ENCODE measurements around the gene ARHGEF39. TPM values are rescaled to one million over a fixed set of nuclear protein-coding genes. Genes with fewer than 3 reads are reported as not detected.

Gene ARHGEF39
- total and polyA plus RNA-seq, 2 experiments from 2014 or later = 1.8 to 2.1 TPM

GRCh38 chr9:35702696-35703095 lies 37.7 kb upstream of the ARHGEF39 start:
- Histone ChIP-seq H3K9me3 (ENCODE audit: low read depth) (no peaks in the 10 kb centered on the region), H3K79me2 (ENCODE audit: insufficient read depth) (peaks cover 50% of the 10 kb centered on the region), H3K4me3 (no peak overlapping the region), H3K9ac (no peak overlapping the region), H3K27me3 (replicated peaks; ENCODE audit: insufficient read depth) (no peaks in the 10 kb centered on the region), H3K4me1 (ENCODE audit: insufficient read depth) (no peaks in the 10 kb centered on the region), H3K36me3 (ENCODE audit: low read depth) (peaks cover 97% of the 10 kb centered on the region), H3K4me2 (ENCODE audit: unreplicated experiment) (no peak overlapping the region), H4K20me1 (ENCODE audit: insufficient read depth) (no peaks in the 10 kb centered on the region), H2AFZ (no peak overlapping the region), H3K9me2 (ENCODE audit: insufficient read depth) (no peaks in the 10 kb centered on the region), H3K27ac (no peak overlapping the region), H3F3A (ENCODE audit: insufficient read depth) (peaks cover 91% of the 10 kb centered on the region)
- DNase-seq = peak; percentile 21
- no peak for TF ChIP-seq EZH2phosphoT487 (IDR thresholded peaks at IDR 0.05; ENCODE audit: insufficient read depth, low read depth)
- no peak for TF ChIP-seq EZH2 (IDR thresholded peaks at IDR 0.05; ENCODE audit: insufficient read depth, poor library complexity, severe bottlenecking)
- in situ Hi-C loops (cut with MboI) = loop anchor here (25.0 kb wide), 1 partner anchor 90 kb away; the partner anchor contains the start of genes CD72 and TESK1
- WGBS, 2 experiments (ENCODE audit: low coverage in 1 of 2, low lambda C conversion rate in 2 of 2, missing lambda C conversion rate in 2 of 2) = 97 to 98% methylated on average over 7 of the region's 7 CpGs

DNA sequence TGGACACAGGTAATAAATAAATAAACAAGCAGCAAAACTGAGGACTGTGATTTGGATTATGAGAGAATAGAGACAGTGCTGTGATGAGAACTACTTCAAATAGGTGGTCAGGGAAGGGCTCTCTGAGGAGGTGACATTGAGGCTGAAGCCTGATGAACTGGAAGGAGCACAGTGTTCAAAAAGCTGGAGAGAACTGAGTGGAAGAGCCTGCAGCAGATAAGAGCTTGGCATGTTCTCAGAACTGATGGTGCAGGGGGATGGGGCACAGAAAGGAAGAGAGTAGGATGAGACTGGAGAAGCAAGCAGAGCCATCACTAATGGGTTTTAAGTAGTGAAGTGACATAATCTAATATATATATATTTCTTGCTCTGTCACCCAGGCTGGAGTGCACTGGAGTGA lies 35.9 kb upstream of the ARHGEF39 start:
- no peak for DNase-seq
- Histone ChIP-seq H3K9me3 (ENCODE audit: low read depth) (no peaks in the 10 kb centered on the region), H3K27ac (no peak overlapping the region), H3K4me2 (ENCODE audit: unreplicated experiment) (no peak overlapping the region), H4K20me1 (ENCODE audit: insufficient read depth) (no peaks in the 10 kb centered on the region), H3K4me3 (no peak overlapping the region), H3K36me3 (ENCODE audit: low read depth) (peaks cover 96% of the 10 kb centered on the region), H3K9me2 (ENCODE audit: insufficient read depth) (no peaks in the 10 kb centered on the region), H3K4me1 (ENCODE audit: insufficient read depth) (peaks cover 4% of the 10 kb centered on the region), H2AFZ (no peak overlapping the region), H3F3A (ENCODE audit: insufficient read depth) (peaks cover 90% of the 10 kb centered on the region), H3K27me3 (replicated peaks; ENCODE audit: insufficient read depth) (no peaks in the 10 kb centered on the region), H3K79me2 (ENCODE audit: insufficient read depth) (peaks cover 33% of the 10 kb centered on the region), H3K9ac (no peak overlapping the region)
- in situ Hi-C loops (cut with MboI) = loop anchor here (25.0 kb wide), 1 partner anchor 89 kb away; the partner anchor contains the start of genes CD72 and TESK1
- TF ChIP-seq EZH2phosphoT487 (IDR thresholded peaks at IDR 0.05; ENCODE audit: insufficient read depth, low read depth) (no peak), EZH2 (IDR thresholded peaks at IDR 0.05; ENCODE audit: insufficient read depth, poor library complexity, severe bottlenecking) (no peak)

GRCh38 chr9:35700031-35700430 lies 35.0 kb upstream of the ARHGEF39 start:
- peaks cover 92% of the 10 kb centered on the region for H3K36me3 ChIP-seq (ENCODE audit: low read depth)
- no peaks in the 10 kb centered on the region for H3K9me3 ChIP-seq (ENCODE audit: low read depth)
- H2AFZ ChIP-seq = no peak overlapping the region
- no peaks in the 10 kb centered on the region for H4K20me1 ChIP-seq (ENCODE audit: insufficient read depth)
- peaks cover 89% of the 10 kb centered on the region for H3F3A ChIP-seq (ENCODE audit: insufficient read depth)
- TF ChIP-seq EZH2 (IDR thresholded peaks at IDR 0.05; ENCODE audit: insufficient read depth, poor library complexity, severe bottlenecking) = no peak
- TF ChIP-seq EZH2phosphoT487 (IDR thresholded peaks at IDR 0.05; ENCODE audit: insufficient read depth, low read depth) = no peak
- WGBS, 2 experiments (ENCODE audit: low coverage in 1 of 2, low lambda C conversion rate in 2 of 2, missing lambda C conversion rate in 2 of 2) = 87 to 89% methylated on average over 11 of the region's 11 CpGs
- H3K4me2 ChIP-seq (ENCODE audit: unreplicated experiment) = no peak overlapping the region
- peaks cover 13% of the 10 kb centered on the region for H3K4me1 ChIP-seq (ENCODE audit: insufficient read depth)
- peaks cover 27% of the 10 kb centered on the region for H3K79me2 ChIP-seq (ENCODE audit: insufficient read depth)
- no peak for DNase-seq
- H3K9ac ChIP-seq = no peak overlapping the region
- no peak overlapping the region for H3K4me3 ChIP-seq
- no peaks in the 10 kb centered on the region for H3K9me2 ChIP-seq (ENCODE audit: insufficient read depth)
- H3K27ac ChIP-seq = no peak overlapping the region
- in situ Hi-C loops (cut with MboI) = loop anchor here (25.0 kb wide), 1 partner anchor 88 kb away; the partner anchor contains the start of genes CD72 and TESK1
- H3K27me3 ChIP-seq (replicated peaks; ENCODE audit: insufficient read depth) = no peaks in the 10 kb centered on the region

GRCh38 chr9:35698231-35698630 lies 33.2 kb upstream of the ARHGEF39 start:
- Histone ChIP-seq H3K9me2 (ENCODE audit: insufficient read depth) (no peaks in the 10 kb centered on the region), H2AFZ (no peak overlapping the region), H3K4me1 (ENCODE audit: insufficient read depth) (peaks cover 20% of the 10 kb centered on the region), H3K36me3 (ENCODE audit: low read depth) (peaks cover 76% of the 10 kb centered on the region), H3K4me3 (no peak overlapping the region), H3K27ac (no peak overlapping the region), H4K20me1 (ENCODE audit: insufficient read depth) (no peaks in the 10 kb centered on the region), H3K4me2 (ENCODE audit: unreplicated experiment) (no peak overlapping the region), H3F3A (ENCODE audit: insufficient read depth) (peaks cover 95% of the 10 kb centered on the region), H3K9me3 (ENCODE audit: low read depth) (no peaks in the 10 kb centered on the region), H3K27me3 (replicated peaks; ENCODE audit: insufficient read depth) (no peaks in the 10 kb centered on the region), H3K79me2 (ENCODE audit: insufficient read depth) (peaks cover 24% of the 10 kb centered on the region), H3K9ac (no peak overlapping the region)
- DNase-seq = no peak
- no peak for TF ChIP-seq EZH2 (IDR thresholded peaks at IDR 0.05; ENCODE audit: insufficient read depth, poor library complexity, severe bottlenecking)
- TF ChIP-seq EZH2phosphoT487 (IDR thresholded peaks at IDR 0.05; ENCODE audit: insufficient read depth, low read depth) = no peak
- in situ Hi-C loops (cut with MboI) = no loop called here
- WGBS, 2 experiments (ENCODE audit: low coverage in 1 of 2, low lambda C conversion rate in 2 of 2, missing lambda C conversion rate in 2 of 2) = 78 to 85% methylated on average over 5 of the region's 5 CpGs

GRCh38 chr9:35697486-35697885 lies 32.5 kb upstream of the ARHGEF39 start:
- no peaks in the 10 kb centered on the region for H3K9me3 ChIP-seq (ENCODE audit: low read depth)
- H4K20me1 ChIP-seq (ENCODE audit: insufficient read depth) = no peaks in the 10 kb centered on the region
- H3K4me2 ChIP-seq (ENCODE audit: unreplicated experiment) = no peak overlapping the region
- 82 to 87% methylated on average over 12 to 14 of the region's 14 CpGs for WGBS, 2 experiments (ENCODE audit: low coverage in 1 of 2, low lambda C conversion rate in 2 of 2, missing lambda C conversion rate in 2 of 2)
- H3F3A ChIP-seq (ENCODE audit: insufficient read depth) = peaks cover 91% of the 10 kb centered on the region
- no peak for DNase-seq
- H3K27ac ChIP-seq = no peak overlapping the region
- no peak for TF ChIP-seq EZH2phosphoT487 (IDR thresholded peaks at IDR 0.05; ENCODE audit: insufficient read depth, low read depth)
- no peak for TF ChIP-seq EZH2 (IDR thresholded peaks at IDR 0.05; ENCODE audit: insufficient read depth, poor library complexity, severe bottlenecking)
- peaks cover 24% of the 10 kb centered on the region for H3K79me2 ChIP-seq (ENCODE audit: insufficient read depth)
- no peaks in the 10 kb centered on the region for H3K9me2 ChIP-seq (ENCODE audit: insufficient read depth)
- H2AFZ ChIP-seq = no peak overlapping the region
- in situ Hi-C loops (cut with MboI) = no loop called here
- peaks cover 20% of the 10 kb centered on the region for H3K4me1 ChIP-seq (ENCODE audit: insufficient read depth)
- H3K36me3 ChIP-seq (ENCODE audit: low read depth) = peaks cover 68% of the 10 kb centered on the region
- no peaks in the 10 kb centered on the region for H3K27me3 ChIP-seq (replicated peaks; ENCODE audit: insufficient read depth)
- H3K9ac ChIP-seq = no peak overlapping the region
- H3K4me3 ChIP-seq = no peak overlapping the region
